GM21381 (cell line): ENCODE results near the gene CIITA.
"Not testable (repeated sequence)": the region's sequence is repeated elsewhere in the genome, so short reads cannot be mapped to it uniquely, and the experiment has no call there.

Experiments
- ATAC-seq: cut with Tn5 transposase; IDR thresholded peaks from one replicate; pipeline ENCODE4 v1.9.1; 2021; ENCODE audit warnings: mild to moderate bottlenecking, moderate library complexity; ENCODE audit not compliant: unreplicated experiment

The CIITA gene, protein sequence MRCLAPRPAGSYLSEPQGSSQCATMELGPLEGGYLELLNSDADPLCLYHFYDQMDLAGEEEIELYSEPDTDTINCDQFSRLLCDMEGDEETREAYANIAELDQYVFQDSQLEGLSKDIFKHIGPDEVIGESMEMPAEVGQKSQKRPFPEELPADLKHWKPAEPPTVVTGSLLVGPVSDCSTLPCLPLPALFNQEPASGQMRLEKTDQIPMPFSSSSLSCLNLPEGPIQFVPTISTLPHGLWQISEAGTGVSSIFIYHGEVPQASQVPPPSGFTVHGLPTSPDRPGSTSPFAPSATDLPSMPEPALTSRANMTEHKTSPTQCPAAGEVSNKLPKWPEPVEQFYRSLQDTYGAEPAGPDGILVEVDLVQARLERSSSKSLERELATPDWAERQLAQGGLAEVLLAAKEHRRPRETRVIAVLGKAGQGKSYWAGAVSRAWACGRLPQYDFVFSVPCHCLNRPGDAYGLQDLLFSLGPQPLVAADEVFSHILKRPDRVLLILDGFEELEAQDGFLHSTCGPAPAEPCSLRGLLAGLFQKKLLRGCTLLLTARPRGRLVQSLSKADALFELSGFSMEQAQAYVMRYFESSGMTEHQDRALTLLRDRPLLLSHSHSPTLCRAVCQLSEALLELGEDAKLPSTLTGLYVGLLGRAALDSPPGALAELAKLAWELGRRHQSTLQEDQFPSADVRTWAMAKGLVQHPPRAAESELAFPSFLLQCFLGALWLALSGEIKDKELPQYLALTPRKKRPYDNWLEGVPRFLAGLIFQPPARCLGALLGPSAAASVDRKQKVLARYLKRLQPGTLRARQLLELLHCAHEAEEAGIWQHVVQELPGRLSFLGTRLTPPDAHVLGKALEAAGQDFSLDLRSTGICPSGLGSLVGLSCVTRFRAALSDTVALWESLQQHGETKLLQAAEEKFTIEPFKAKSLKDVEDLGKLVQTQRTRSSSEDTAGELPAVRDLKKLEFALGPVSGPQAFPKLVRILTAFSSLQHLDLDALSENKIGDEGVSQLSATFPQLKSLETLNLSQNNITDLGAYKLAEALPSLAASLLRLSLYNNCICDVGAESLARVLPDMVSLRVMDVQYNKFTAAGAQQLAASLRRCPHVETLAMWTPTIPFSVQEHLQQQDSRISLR

GRCh38 chr16:10876799-10877341 lies at the start of gene CIITA:
CIITA (plus strand) TSS chr16:10877202; CDS start chr16:10877331, 129 bp downstream.
- ATAC-seq, result peak; percentile 51

DNA sequence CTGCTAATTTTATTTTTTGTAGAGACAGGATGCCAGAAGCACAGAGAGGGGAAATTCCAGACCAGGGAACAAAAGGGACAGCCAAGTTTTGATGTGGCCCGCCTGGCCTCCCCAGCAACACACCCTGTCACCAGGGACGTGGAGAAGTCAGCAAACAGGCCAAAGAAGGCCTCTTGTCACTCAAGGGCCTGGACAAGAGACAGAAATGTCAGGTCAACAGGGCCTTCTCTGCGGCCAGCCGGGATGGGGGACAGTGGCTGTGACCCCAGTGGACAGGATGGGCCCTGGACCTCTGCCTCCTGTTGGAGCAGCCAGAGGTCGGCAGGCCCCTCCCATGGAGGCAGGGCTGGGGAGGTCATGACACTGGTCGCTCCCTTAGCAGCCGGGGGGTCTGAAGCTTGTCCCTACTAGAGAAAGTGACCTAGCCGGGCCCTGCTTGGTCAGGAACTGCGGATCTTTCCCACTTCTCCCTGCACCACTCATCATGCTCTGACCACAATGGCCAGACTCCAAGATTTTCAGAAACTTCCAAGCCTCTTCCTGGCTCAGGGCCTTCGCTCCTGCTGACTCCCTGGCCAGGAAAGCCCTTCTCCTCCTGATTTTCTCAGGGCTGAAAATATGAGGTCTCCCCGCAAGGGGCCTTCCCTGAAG lies 49.2 kb upstream of the CIITA start:
- ATAC-seq, result no peak

GRCh38 chr16:10828851-10829366 lies 48.1 kb upstream of the CIITA start:
- ATAC-seq, result no peak

DNA sequence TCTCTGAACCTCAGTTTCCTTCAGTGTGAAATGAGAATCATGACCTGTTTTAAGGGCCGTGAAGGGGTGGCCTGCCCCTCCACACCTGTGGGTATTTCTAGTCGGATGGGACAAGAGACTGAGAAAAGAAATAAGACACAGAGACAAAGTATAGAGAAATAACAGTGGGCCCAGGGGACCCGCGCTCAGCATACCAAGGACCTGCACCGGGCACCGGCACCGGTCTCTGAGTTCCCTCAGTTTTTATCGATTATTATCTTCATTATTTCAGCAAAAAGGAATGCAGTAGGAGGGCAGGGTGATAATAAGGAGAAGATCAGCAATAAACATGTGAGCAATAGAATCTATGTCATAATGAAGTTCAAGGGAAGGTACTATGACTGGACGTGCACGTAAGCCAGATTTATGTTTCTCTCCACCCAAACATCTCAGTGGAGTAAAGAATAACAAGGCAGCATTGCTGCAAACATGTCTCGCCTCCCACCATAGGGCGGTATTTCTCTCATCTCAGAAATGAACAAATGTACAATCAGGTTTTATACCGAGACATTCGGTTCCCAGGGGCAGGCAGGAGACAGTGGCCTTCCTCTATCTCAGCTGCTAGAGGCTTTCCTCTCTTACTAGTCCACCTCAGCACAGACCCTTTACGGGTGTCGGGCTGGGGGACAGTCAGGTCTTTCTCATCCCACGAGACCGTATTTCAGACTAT lies 47.5 kb upstream of the CIITA start:
- not testable (repeated sequence) for ATAC-seq

DNA sequence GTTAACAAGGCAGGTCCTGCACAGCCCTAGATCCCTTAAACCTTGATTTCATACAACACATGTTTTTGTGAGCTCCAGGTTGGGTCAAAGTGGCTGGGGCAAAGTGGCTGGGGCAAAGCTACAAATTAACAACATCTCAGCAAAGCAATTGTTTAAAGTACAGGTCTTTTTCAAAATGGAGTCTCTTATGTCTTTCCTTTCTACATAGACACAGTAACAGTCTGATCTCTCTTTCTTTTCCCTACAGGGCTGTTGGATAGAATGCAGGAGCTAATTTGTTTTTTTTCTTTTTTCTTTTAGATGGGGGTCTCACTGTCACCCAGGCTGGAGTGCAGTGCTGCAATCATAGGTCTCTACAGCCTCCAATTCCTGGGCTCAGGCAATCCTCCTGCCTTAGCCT lies 46.8 kb upstream of the CIITA start:
- ATAC-seq, result not testable (repeated sequence)

DNA sequence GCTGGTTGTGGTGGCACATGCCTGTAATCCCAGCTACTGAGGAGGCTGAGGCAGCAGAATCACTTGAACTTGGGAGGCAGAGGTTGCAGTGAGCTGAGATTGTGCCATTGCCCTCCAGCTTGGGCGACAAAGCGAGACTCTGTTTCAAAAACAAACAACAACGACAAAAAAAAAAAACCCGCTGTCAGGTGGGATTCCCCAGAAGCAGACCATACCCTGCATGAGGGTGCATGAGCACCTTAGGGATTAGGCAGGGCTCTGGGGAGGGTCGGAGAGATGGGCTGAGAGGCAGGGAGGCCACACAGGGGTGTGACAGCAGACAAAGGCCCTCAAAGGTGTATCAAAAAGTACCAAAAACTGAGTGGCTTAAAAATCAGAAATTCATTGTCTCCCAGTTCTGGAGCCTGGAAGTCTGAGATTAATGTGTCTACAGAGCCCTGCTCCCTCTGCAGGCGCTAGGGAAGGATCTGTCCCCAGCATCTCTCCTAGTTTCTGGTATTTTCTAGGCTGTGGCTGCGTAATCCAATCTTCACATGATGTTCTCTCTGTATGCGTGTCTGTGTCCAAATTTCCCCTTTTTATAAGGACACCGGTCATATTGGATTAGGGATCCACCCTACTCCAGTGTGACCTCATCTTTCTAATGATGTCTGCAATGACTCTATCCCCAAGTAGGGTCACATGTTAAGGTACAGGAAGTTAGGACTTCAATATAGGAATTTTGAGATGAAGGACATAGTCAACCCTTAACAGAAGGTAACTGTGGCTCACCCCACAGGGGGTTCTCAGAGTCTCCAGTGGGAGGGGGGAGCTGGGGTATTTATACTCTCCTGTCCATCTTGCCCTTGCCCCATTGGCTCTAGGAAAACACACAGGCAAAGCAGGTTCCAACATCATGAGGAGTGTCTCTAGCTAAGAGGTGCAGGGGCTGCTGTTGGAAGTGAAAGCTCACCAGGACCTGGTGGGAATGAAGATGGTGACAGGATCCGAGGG lies 44.8 kb upstream of the CIITA start:
- ATAC-seq, result no peak

GRCh38 chr16:10833271-10833670 lies 43.7 kb upstream of the CIITA start:
- ATAC-seq, result no peak

GRCh38 chr16:10834130-10834529 lies 42.9 kb upstream of the CIITA start:
- ATAC-seq, result no peak

GRCh38 chr16:10834766-10835165 lies 42.2 kb upstream of the CIITA start:
- ATAC-seq, result no peak

GRCh38 chr16:10835281-10835931 lies 41.6 kb upstream of the CIITA start:
- peak; percentile 59 for ATAC-seq

- ATAC-seq, result no peak
Measured at GRCh38 chr16:10836174-10836853, 40.7 kb upstream of the CIITA start.

DNA sequence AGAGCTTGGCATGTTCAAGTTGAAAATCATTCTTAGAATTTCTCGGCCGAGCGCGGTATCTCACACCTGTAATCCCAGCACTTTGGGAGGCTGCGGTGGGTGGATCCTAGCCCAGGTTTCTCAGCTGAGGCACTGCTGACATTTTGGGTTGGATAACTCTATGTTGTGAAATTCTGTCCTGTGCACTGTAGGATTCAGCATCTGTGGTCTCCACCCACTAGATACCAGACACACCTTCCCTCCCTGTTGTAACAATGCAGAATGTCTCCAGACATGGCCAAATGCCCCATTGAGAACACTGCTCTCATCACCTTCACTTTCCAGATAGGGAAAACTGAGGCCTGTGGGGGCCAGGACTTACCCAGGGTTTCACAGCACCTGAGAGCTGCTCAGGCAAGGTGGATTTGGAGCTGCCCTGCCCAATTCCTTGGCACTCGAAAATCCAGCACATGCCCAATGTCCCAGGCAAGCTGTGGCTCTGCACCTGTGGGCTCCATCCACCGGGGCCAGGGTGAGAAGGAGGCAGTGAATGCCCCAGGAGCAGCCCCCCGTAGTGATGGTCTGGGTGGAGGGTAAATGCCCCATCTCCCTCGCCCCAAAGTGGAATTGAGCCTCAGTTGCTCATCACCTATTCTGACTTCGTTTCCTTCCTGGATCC lies 38.3 kb upstream of the CIITA start:
- no peak for ATAC-seq

GRCh38 chr16:10839279-10839666 lies 37.7 kb upstream of the CIITA start:
- ATAC-seq, result no peak

DNA sequence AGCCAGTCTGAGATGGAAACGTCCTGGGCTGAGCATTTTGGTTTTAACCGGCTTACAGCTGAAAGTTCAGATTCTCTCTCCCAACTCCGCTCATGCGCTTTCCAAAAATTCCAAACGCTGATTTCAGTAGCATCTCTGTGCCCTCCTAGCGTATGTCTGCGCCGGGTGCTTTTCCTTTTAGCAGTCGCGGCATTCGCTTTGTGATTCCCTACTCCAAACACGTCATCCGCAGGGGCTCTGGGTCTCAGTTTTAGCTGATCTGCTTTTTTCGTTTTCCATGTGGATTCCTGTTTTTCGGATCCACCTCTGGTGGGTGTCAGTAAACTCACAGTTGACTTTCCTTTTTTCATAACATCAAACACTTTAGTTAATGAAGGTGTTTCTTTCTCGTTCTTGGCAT lies 36.3 kb upstream of the CIITA start:
- ATAC-seq, result no peak

DNA sequence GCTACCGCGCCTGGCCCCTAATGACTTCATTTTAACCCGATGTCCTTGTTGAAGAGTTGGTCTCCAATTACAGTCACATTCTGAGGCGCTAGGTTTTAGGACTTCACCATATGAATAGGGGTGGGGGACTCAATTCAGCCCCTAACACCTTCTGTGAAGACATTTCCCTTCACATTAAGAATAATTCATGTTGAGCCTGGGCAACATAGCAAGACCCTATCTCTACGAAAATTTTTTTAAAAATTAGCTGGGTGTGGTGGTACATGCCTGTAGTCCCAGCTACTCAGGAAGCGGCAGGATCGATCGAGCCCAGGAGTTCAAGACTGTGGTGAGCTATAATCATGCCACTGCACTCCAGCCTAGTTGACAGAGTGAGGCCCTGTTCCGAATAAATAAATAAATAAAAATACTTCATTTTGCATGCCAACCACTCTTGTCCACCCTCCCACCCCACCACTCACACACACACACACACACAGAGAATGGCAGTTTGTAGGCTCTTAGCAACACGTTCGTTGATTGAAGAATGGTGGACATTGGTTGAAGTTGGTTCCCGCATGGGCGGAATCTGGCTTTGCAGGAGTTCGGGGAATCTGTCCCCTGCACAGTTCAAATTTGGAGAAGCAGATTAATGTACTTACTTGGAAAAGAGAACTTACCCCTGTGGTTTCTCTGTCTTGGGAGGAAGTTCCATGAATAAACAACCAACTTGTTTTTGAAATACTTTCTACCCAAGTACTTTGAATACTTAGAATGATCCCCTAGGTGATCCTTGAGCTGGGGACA lies 30.6 kb upstream of the CIITA start:
- no peak for ATAC-seq

DNA sequence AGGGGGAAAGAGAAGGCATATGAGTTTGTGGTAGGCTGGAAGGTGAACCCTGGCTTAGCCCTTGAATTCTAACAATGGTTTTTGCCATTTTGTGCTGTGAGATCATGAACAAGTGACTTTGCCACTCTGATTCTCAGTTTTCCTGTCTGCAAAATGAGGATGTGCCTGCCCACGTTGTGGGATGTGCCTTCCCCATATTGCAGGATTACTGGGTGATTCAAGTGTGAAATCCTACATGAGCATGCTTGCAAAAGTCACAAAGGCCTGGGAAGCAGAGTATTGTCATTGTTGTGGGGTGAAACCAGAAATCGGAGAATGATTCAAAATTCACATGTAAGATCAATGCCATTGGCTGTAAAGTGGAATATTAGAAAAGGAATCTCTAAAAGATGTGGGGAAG lies 29.8 kb upstream of the CIITA start:
- no peak for ATAC-seq
